GM19397 (cell line): ENCODE measurements around the gene DYSF.

Experiments
- ATAC-seq: cut with Tn5 transposase; IDR thresholded peaks from one replicate; pipeline ENCODE4 v1.9.1; 2021; ENCODE audit warnings: mild to moderate bottlenecking, moderate library complexity; ENCODE audit not compliant: unreplicated experiment

DYSF gene

DNA sequence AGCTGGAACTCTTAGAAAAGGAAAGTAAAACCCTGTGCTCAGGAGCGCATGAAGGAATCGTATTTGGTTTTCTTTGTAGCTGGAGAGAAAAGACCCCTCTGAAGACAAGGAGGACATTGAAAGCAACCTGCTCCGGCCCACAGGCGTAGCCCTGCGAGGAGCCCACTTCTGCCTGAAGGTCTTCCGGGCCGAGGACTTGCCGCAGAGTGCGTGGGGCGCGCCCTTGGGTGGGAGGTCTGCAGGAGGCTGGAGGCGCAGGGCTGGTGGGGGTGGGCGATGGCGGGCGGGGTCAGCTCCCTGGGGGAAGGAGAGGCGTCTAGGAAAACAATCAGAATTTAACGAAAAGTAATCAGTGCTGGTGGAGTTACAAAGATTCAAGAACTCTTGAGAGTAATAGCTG is 72.8 kb downstream of the DYSF start:
- no peak for ATAC-seq

DNA sequence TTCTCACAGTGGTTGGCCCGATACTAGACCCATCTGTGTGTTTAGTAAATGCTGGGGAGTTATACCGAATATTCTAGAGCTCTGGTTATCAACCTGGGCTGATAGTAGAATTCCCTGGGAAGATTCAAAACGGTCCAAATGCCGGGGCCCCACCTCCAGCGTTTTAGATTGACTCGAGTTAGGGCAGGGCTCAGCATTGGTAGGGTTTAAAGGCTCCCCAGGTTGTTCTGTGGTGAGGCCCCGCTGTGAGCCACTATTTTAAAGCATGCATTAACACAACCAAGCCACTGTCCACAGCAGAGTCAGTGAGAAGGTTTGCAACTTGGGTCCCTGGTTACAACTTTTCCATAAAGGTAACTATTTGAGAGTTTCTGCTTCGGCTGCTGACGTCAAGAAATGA is 73.6 kb downstream of the DYSF start:
- ATAC-seq: no peak

DNA sequence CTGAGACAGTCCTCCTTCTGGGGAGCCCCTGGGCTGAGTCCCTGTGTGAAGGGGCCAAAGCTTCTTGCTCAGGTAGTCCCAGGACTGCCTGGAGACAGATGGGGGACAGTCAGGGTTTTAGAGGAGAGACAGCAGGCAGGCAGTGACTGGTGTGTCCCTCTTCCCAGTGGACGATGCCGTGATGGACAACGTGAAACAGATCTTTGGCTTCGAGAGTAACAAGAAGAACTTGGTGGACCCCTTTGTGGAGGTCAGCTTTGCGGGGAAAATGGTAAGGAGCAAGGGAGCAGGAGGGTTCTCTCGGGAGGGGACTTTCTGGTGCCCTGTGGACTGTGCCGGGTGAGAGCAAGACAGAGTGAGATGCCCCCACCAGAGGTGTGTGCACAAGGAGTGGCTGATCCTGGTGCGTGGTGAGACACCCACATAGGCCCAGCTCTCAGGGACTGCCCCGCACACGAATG is 74.8 kb downstream of the DYSF start:
- ATAC-seq: no peak

DNA sequence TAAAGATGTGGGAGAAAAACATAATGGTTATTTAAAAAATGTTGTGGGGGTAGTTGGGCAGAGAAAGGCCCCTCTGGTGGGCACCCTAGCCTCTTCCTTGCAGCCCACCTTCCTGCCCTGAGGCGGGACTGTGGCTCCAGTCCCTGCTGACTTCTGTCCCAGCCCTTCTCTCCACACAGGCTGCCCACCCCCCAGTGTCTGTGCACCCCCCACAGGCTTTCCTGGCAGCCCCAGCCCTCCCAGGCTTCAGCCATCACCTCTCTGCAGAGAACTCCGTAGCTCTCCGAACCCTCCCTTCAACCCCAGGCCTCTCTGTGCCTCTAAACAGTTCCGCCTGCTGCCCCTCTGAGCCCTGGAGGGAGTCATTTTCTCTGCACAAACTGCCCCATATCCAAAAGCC is 75.4 kb downstream of the DYSF start:
- no peak for ATAC-seq

DNA sequence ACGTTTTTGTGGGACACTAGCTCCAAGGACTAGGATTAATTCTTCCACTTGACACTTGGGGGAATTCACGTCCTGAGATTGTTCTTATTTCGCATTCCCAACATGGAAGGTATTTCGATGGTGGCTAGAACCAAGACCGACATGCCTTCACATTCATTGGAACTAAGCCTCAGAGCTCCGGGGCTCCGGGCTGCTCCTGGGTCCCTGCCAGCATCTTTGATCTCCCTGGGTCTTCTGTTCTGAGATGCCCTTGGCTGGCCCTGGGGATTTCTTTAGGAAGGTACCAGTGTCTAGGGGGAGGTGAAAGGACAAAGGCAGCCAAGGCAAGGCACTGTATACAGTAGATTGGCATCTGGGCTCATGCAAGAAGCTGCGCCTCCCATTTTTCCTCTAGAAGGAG is 76.8 kb downstream of the DYSF start:
- no peak for ATAC-seq

DNA sequence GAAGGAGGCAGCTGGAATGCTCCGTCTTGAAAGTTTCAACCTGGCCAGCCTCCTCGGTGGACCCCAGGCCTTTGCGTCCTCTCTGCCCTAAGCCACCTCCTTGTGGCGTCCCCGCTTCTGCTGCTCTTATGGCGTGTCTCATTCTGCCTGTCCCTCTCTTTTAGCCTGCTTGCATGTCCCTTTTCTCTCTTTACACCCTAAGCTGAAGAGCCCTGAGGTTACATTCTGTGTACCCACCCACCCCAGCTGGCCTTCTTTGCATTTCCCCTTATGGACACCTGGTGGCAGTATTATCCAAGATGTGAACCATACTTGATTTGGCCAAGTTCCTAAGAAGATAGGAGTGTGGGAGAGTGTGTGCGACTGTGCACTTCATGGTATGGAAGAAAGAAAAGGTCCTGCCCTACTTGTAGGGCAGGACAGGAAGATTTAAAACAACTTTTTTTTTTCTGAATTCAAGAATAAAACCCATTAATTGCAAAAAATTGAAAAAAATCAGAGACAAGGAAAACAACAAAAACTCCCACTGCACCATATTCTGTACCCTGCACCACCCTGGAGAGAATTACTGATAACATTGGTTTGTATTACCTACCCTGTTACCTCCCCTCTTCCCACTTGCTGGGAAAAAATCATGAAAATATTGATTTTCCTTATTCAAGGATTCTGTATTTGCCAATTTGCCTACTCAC is 77.4 kb downstream of the DYSF start:
- ATAC-seq: peak; percentile 70

DNA sequence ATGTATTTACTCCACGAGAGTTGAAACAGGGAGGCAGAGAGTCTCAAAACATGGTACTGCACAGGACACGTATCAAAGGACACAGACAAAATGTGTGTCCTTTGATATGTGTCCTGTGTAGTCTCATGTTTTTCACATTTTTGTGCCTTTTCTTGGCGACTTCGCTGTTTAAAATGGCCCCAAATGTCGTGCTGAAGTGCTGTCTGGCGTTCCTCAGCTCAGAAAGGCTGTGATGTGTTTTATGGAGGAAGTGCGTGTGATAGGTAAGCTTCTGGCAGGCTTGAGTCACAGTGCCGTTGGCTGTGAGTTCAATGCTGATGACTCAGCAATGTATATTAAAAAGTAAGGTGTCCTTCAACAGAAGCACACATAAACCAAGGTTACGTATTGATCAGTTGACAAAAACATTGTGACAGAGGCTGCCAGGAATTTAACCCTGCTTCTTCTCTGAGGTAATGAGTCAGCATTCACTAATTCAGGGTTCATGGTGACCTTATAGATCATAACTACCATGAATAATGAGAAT is 78.2 kb downstream of the DYSF start:
- no peak for ATAC-seq

DNA sequence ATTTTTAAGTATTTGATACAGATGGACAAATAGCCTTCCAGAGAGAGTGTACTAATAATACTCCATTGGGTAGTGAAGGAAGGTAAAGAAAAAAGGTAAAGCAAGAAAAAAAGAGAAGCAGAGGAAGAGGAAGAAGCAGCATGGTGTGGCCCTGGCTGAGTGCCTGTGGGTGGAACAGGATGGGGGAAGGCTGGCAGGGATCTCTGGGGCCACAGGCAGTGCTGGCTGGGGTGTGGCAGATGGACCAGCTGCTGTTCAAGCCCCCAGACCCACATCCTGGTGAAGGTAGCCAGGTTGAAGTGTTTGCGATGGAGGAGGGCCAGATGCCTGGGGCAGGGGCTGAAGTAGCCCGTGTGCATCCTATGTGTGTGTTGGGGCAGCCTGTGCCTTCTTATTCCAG is 79.0 kb downstream of the DYSF start:
- ATAC-seq: no peak

DNA sequence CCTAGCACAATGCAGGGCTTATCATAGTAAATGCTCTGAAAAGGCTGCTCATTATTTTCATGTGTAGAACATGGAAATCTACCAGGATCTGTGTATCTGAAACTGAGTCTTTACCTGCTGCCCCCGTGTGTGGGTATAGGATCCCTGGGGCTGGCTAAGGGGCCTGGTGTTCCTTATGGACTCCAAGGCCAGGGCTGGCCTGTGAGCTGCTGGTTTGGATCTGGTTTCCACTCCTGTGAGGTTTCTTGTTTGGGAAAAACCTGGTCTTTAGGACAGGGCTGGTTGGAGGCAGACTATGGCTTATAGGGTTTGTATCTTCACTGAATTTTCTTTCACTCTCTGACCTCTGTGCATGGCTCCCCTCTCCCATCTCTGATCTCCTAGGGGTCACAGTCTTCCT is 80.8 kb downstream of the DYSF start:
- no peak for ATAC-seq

DNA sequence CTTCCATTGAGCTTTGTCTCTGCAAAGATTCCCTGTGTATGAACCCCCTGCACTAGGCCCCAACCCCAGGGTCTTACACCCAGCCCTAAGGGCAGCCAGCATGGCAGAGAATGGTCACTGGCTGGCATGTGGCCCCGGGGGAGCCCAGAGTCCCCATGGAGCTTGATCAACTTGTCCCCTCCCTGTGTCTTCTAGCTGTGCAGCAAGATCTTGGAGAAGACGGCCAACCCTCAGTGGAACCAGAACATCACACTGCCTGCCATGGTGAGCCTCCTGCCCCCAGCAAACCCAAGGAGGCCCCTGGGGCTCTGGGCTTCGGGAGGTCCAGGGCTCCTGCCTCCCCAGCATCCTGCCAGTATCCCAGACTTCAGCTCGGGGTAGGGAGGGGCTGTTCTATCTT is 81.5 kb downstream of the DYSF start:
- ATAC-seq: no peak

DNA sequence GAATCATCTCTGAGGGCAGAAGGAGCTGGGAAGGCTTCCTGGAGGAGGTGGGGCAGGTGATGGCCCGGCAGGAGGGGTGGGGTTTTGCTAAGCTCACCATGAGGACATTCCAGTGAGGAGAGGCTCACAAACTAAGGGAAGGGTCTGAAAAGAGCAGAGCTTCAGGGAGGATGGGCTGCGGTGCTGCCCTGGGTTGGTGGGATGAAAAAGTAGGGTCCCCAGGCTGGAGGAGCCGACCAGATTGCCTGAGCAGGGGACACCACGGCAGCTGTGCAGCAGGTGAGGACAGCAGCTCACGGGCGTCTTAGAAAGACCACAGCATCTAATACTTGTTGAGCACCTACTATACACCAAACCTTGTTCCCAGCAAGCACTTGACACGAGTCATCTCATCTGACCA is 82.2 kb downstream of the DYSF start:
- ATAC-seq: no peak

DNA sequence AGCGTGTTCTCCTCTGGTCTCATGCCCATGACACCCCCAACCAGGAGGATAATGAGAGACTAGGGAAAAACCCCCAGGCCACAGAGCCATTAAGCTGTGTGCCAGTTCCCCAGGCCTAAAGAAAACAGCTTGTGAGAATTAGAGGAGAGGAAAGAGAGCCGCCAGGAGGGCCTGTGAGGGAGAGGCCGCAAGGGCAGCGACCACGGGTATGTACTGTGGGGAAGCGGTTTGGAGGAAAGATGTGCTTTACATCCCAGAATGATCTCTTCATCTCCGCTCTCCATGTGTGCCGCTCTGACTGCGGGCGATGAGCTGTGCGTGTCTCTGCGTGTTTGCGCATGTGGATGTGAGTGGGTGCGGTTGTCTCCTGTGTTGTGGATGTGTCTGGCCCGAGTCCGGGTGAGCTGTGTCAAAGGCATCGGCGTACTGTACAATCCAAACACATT is 82.9 kb downstream of the DYSF start:
- no peak for ATAC-seq

DNA sequence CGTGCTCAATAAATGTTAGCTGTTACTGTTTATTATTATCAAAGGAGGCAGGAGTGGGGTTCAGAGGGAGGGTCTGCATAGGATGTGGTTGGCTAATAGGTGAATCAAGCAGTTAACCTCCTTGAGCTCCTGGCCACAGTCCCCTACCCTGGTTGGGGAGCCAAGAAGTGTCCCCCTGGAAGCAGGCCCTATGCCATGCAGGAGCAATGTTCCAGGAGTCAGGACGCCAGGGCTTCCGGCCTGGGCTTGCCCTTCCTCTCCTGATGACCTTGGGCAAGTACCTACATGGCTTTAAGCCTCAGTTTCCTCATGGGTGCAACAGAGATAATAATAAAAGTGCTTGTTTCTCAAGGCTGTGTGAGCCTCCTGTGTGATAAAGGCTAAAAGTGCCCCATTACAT is 84.9 kb downstream of the DYSF start:
- no peak for ATAC-seq

DNA sequence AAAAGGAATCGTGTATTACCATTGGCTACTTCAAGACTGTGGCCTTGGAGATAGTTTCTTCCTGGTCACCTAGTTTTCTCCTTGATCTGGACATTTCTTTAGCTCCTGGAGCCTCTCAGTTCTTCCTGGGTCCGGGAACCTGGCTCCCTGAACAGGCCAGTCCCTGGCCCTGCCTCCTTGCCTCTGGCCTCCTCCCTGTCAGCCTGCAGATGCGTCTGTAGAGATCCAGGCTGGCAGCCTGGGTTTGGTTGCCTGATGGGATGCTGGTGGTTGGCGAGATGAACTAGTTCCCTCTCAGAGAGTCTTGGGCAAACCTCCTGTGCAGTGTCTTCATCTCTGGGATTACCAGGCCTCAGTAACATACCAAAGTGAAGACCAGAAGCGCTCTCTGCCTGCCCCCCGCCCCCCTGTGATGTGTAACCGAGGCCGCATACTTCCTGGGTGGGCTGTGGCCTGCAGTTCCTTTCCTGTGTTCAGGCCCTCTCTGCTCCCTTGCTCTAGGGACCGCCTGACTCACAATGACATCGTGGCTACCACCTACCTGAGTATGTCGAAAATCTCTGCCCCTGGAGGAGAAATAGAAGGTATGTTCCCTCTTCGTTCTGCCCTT is 85.4 kb downstream of the DYSF start:
- no peak for ATAC-seq

DNA sequence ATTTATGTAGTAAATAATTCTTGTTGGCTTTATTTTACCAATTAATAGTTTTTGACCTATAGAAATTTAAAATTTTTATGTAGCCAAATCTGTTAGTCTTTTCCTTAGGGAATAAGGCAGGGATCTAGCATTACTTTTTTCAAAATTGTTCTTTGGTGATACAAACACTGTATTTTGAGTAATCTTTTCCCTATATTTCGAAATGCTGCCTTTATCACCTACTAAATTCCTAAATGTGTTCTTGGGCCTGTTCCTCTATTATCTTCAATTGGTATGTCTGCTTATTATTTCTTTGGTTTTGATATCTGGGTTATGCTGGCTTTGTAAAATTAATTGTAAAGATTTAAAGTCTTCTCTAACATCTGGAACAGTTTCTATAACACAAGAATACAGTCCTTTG is 87.5 kb downstream of the DYSF start:
- ATAC-seq: no peak

DNA sequence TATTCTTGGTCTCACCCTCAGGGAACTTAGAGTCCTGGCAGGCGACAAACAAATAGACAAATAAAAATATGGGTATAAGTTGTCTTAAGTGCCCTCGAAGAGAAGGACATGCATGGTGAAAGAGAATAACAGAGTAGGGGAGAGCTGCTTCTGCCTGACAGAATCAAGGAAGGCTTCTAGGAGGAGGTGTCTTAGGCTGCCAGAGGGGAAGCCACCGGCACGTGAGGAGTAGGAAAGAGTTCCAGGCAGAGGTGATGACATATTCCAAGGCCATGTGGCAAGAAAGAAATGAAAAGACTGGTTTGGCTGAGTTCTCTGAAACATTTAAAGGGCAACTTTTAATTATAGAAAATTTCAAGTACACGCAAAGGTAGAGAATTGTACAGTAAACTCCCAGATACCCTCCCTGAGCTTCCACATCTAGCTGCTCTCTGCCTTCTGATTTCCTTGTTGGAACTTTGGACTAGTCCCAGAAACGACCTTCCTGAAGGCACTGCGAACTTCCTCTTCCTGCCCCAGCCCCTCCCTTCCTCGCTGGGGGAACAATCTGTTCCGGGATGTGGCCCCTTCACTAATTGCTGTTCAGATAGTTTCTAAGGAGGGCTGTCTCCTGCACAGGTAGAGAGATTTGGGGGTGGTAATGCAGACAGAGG is 91.7 kb downstream of the DYSF start:
- ATAC-seq: no peak

DNA sequence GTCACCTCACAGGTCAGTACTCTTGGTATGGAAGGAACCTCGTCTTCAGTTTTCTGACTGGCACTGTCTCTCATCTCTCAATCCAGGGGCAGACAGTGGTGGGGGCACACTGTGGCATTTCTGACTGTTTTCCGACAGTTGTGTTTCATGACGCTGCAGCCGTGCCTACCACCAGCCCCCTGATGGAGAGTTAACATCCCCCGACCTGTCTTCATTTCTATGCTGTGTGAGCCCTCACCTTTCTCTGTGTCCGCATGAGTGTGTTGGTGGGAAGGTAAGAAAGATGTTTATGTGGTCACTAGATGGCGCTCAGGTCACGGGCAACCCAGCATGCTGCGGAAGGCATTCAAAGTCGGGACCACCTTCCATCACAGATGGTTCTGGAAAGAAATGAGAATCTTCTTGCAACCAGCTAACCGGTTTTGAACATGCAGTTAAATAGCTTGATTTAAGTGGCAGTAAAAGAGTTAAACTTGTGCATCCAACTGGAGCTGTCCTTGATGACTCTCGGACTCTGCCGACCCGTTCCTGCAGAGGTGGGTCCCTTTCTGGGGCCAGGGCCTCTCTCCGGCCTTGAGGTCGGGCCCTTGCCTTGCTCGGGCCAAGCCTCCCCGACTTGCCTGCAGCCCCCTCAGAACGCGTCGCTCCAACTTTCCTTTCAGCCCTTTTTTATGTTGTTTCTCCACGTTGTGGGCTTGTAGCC is 92.4 kb downstream of the DYSF start:
- no peak for ATAC-seq

DNA sequence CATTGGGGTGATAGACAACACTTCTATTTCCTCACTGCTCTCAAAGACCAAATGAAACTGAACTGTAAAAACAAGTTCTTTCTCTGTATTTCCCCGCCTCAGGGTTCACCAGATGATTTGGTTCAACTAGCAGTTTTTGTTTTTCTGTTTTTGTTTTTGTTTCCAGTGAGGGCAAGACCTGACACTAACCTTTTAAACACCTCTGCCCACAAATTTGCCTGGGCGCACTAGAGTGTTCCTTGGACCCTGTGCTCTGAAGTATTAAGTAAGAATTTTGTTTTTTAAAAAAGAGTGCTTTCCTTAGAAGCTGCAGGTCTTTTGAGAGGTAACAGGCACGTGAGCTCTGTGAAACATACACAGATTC is 92.9 kb downstream of the DYSF start:
- no peak for ATAC-seq

DNA sequence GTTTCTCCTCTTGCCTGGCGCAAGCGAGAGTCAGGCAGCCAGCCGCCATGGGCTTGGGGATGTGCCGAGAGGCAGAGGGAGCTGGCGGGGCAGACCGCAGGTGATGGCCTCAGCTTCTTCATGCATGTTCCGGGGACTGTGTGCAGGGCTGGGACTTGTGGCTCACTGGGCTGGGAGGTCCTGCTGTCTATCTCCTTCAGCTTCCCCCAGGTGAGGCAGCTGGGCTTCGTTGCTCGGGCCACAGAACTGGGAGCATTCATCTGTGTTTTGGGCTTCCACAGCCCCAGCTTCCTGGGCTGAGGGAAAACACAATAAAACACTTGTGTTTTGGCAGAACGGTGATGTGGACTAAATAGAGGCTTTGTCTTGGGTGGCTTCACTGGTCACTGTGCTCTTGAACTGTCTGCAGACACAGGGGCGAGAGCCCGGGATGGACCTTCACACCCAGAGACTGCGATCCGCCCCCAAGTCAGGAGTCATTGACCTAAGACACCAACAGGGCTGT is 93.5 kb downstream of the DYSF start:
- ATAC-seq: no peak

DNA sequence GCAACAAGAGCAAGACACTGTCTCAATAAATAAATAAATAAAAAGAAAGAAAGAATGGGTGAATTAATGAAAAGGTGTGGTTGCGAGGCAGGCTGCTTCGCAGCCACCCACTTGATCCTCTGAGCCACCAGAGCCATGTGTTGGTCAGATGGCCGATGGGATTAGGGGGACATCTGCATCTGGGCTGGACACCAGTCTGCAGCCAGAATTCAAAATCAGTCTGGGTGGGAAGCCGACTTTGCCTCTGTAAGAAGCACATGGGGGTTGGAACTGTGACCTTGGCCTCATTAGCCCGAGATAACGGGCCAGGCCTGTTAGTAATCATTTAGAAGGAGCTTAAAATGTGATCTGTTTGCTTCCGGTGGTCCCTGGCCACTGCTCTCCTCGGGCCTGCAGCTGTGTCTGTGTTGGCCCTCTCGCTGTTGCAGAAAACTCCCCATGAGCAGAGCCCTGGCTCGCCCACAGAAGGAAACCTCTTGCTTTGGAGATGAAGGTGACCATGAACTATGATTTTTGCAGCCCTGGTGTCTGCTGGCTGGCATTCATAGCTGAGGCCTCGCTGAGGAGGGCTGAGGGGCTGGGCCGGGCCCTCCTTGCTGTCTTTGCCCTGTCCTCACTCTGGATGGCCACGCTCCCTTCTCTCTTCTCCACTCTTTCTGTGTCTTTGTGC is 94.4 kb downstream of the DYSF start:
- no peak for ATAC-seq
